DMS 273 (cell line): ENCODE data around the gene PTPRN2.
"Not testable (repeated sequence)": the region's sequence is repeated elsewhere in the genome, so short reads cannot be mapped to it uniquely, and the experiment has no call there.

Source experiments
- DNase-seq: peaks from one replicate; lab custom pipeline; 2025; ENCODE audit not compliant: unreplicated experiment; lab: John Stamatoyannopoulos, UW

PTPRN2 gene

DNA sequence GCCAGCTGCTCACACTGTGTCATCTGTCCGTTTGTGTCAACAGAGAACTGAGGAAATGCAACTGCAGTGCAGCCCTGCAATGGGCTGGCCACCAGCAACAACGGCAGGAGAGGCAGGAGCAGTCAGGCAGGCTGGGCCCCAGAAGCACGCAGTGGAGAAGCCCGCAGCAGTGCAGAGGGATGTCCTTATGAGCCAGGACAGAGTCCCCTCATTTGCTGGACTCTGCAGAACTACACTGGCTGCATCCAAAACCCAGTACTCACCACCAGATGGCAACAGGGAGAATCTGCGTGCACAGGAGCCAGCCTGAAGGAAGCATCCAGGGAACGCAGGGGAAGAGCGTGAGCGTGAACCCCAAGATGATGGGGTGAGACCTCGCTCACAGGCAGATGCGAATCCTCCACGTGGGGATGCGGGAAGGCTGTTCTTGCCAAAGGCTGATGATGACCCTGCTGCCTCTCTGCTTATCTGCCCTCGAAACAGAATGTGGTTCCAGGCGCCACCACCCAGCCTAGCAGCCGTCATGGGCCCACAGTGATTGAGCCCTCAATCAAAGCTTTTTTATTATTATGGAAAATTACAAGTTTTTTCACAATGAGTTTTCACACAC, 232.1 kb downstream of the PTPRN2 start:
- peak; percentile 57 for DNase-seq

DNA sequence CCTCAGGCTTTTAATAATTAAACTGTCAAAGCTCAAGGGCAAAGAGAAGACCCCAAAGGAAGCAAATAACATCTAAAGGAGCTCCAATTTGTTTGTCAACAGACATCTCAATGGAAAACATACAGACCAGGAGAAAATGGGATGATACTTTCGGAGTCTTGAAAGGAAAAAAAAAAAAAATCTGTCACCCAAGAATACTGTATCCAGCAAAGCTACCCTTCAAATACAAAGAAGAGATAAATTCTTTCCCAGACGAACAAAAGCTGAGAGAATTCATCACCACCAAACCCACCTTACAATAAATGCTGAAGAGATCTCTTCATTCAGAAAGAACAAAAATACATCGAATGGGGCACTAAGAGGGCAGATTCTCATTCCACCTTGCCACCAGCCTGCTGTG, 232.8 kb downstream of the PTPRN2 start:
- DNase-seq: no peak

DNA sequence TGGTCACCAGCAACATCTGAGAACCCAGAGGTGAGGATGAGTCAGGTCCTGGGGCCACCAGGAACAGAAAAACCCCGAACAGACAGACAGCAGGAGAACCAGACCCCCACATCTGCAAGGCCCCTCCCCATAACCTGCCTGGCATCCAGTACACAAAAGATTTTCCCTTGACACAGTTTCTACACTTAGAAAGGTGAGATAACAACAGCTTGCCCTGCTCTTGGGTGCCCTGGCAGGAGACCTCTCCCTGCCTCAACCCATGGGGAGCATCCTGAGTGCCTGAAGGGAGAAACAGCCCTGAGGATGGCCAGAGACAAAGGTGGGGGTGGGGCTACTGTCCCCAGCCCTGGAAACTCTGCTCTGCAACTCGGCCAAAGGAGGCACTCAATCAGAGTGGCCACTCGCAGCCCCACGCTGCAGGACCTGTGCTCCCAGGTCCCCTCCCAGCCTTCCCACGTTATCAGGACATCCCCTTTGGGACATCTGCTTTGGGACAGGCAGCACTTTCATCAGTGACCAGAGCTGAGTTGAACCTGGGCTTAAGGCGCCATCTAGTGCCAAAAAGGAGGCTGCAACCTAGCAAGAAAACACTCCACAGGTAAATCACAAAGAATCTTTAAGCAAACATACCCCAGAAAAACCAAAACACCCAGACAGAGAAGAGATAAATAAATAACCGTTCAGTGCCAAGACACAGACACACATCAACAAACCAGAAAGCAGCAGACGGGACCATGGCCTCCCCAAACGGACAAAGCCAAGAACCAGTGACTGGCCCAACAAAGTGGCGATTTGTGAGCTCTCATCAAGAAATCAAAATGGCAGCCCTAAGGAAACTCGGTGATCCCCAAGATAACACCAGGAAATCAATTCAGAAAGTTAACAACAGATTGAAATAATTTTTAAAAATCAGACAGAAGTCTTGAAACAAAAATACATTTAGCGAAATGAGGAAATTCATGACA, 233.7 kb downstream of the PTPRN2 start:
- peak; percentile 73 for DNase-seq

DNA sequence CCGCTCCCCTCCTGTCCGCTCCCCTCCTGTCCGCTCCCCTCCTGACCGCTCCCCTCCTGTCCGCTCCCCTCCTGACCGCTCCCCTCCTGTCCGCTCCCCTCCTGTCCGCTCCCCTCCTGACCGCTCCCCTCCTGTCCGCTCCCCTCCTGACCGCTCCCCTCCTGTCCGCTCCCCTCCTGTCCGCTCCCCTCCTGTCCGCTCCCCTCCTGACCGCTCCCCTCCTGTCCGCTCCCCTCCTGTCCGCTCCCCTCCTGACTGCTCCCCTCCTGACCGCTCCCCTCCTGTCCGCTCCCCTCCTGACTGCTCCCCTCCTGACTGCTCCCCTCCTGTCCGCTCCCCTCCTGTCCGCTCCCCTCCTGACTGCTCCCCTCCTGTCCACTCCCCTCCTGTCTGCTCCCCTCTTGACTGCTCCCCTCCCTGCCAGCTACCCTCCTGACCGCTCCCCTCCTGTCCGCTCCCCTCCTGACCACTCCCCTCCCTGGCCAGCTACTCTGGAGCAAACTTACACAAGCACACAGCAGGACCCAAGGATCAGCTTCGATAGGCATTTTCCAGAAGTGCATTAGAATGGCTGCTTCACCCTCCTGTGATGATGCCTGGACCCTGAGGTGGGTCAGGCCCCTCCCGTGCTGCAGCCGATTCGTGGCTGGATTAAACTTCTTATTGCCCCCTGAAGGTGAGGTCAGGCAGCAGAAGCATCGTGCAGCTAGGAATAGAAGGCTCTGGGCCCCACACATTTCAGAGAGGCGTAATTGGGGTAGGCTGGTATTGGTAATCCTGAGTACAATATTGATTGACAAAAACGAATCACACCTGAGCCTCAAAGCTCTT, 235.5 kb downstream of the PTPRN2 start:
- DNase-seq: not testable (repeated sequence)

DNA sequence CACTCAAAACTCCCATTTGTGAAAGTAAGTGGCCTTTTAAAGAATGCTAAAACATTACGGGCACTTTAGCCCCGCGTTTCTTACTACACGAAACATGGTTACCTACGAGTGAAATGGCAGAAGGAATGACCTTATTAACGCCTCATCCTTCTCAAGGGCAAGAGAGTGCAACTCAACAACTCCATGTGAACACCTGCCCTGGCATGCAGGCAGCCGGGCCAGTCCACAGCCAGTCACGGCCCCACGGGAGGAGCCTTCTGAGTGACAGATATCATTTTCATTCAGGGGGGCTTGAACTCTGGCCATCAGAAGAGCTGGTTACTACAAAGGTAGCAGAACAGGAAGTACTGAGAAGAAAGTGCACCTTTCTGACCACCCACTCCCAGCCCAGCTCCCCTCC, 236.1 kb downstream of the PTPRN2 start:
- DNase-seq: no peak

DNA sequence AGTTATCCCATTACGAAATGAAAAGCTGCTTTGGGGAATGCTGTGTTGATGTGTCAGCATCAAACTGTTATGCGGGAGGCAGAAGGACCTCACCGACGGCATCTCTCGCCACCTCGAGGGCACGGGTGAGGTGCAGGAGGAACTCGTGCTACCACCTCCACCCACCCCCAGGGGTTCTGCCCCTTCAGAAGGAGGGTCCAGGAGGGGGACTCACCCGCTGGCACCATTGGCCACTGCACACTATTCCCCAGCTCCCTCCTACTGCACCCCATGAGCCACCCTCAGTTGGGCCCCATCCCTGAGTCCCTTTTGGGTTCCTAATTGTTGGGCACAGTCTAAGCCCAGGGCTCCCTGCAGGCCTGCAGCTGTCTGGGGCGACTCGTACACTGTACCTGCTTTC, 236.6 kb downstream of the PTPRN2 start:
- DNase-seq: no peak

DNA sequence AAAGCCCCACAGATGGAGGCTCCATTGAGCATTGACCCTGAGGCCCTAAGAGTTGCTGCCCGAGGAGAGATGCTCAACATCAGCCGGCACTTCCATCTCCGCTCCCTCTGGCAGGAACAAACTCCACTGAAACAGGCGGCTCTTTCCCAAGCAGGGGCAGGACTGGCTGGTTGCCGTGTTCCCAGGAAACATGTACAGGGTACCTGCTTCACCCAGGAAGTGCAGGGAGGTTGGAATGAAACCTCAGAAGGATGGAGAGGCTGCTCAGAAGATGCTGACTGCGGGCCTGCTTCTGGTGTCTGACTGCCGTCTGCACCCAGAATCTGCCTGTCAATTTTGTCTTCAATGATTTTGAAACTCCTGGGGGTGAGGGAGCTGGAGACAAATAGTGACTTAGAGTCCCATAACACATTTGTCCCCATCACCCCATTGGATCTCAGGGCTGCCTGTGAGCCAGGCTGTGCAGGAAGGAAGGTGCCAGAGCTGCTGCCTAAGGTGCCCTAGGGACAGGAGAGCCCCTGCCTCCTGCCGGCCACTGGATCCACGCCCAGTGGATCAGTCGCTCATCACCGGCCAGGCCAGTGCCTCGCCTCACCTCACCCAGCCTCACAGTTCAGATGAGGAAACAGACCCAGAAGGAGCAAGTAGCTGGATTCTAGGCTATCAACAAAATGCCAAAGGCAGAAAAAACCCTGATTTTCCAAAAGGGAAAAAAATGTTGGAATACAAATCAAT, 237.3 kb downstream of the PTPRN2 start:
- DNase-seq: no peak

DNA sequence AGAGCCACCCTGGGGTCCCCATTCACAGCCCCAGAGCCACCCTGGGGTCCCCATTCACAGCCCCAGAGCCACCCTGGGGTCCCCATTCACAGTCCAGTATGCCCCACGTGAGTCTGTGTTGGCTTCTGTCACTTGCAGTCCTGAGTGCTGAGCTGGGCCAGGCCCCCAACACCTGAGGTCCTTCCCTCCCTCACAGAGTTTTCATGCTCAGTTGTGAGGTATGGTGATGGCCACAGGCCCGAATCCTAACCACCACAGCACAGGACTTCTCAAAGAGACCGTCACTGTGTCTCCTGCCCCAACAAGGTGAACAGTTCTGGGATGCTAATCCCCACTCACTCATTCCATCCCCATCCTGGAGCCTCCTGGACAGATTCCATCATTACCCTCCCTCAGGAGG, 239.2 kb downstream of the PTPRN2 start:
- DNase-seq: no peak

DNA sequence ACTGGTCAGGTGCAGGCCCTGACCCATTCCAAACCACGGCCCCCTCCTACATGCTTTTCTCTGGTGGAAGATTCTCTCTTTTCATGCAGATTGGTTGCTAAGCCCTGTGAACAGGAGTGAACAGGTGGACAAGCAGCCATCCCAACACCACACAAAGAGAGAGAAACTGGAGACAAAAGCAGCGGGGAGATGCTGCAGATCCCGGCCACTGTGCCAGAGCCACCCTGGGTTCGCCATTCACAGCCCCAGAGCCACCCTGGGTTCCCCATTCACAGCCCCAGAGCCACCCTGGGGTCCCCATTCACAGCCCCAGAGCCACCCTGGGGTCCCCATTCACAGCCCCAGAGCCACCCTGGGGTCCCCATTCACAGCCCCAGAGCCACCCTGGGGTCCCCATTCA, 239.6 kb downstream of the PTPRN2 start:
- not testable (repeated sequence) for DNase-seq

DNA sequence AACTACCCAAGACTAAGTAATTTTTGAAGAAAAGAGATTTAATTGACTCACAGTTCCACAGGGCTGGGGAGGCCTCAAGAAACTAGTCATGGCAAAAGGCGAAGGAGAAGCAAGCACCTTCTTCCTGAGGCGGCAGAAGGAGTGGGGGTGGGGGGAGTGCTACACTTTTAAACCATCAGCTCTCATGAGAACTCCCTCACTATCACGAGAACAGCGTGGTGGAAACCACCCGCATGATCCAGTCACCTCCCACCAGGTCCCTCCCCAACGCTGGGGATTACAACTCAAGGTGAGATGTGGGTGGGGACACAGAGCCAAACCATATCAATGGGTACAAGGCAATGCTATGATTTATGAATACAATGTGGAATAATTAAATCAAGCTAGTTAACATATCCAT, 241.9 kb downstream of the PTPRN2 start:
- DNase-seq: no peak

DNA sequence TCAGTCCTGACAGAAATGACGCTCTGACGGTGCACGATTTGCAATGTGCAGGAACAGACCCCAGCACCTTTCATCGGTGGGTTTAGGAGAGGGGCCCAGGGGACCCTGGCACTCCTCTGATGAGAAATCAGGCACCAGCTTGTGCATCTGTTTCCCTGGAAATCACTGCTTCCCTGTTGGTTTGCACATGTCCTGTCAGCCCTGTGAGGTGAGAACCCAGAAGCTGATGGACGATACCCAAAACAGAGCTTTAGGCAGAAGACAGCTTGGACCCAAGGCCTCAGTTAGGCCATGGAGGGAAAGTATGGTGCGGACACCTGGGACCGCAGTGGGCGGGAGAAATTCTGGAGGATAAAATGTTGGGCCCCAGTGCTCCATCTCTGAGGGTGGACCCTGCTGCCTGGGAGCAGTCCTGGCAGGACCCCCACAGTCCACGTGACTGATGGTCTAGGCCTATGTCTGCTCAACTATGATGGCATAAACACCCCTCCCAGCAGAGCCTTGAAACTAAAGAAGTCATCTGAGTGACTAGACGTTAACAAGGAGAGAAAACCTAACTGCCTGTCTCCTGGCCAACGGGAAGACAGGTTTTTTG, 242.8 kb downstream of the PTPRN2 start:
- DNase-seq: no peak

DNA sequence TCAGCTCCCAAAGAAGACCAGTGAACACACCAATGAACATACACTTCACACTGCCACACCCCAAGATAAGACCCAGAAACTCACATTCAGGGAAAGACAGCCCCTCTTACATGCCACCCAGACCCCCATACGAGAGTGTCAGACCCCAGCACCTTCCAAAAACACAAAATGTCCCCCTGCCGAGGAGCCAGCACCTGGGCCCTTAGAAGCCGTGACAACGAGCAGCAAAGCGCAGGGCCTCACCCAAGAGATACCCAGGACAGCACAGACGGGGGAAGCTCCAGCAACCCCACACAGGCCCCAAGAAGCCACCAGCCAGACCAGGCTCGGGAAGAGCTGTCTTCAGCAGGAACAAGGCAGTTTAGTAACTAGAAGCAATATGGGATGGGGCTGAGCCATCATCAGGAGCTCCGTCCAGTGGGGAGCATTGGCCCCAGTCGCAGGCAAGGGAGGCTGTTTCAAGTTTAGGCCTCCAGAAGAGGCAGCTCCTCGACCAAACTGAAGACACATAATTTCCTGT, 243.6 kb downstream of the PTPRN2 start:
- no peak for DNase-seq

DNA sequence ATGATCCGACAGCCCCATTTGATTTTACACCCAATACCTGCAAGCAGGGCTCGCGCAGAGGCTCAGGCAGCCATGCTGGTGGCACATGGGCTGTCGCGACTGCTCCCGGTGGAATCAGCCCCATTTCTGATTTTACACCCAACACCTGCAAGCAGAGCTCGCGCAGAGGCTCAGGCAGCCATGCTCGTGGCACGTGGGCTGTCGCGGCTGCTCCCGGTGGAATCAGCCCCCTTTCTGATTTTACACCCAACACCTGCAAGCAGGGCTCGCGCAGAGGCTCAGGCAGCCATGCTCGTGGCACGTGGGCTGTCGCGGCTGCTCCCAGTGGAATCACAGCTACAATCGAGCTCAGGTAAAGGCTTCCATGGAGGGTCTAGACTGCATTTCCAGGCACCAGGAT, 244.1 kb downstream of the PTPRN2 start:
- DNase-seq: no peak

DNA sequence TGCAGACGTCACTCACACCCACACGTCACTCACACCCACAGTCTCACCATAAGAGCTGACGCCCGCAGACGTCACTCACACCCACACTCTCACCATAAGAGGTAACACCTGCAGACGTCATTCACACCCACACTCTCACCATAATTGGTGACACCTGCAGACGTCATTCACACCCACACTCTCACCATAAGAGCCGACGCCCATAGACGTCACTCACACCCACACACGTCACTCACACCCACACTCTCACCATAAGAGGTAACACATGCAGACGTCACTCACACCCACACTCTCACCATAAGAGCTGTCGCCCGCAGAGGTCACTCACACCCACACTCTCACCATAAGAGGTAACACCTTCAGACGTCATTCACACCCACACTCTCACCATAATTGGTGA, 246.5 kb downstream of the PTPRN2 start:
- not testable (repeated sequence) for DNase-seq

DNA sequence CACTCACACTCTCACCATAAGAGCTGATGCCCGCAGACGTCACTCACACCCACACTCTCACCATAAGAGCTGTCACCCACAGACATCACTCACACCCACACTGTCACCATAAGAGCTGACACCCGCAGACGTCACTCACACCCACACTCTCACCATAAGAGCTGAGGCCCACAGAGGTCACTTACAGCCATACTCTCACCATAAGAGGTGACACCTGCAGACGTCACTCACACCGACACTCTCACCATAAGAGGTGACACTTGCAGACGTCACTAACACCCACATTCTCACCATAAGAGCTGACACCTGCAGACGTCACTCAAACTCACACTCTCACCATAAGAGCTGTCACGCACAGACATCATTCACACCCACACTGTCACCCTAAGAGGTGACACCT, 250.7 kb downstream of the PTPRN2 start:
- not testable (repeated sequence) for DNase-seq

DNA sequence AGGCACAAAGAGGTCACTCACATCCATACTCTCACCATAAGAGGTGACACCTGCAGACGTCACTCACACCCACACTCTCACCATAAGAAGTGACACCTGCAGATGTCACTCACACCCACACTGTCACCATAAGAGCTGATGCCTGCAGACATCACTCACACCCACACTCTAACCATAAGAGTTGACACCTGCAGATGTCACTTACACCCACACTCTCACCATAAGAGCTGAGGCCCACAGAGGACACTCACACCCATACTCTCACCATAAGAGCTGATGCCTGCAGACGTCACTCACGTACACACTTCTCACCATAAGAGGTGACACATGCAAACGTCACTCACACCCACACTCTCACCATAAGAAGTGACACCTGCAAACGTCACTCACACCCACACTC, 255.1 kb downstream of the PTPRN2 start:
- DNase-seq: not testable (repeated sequence)

DNA sequence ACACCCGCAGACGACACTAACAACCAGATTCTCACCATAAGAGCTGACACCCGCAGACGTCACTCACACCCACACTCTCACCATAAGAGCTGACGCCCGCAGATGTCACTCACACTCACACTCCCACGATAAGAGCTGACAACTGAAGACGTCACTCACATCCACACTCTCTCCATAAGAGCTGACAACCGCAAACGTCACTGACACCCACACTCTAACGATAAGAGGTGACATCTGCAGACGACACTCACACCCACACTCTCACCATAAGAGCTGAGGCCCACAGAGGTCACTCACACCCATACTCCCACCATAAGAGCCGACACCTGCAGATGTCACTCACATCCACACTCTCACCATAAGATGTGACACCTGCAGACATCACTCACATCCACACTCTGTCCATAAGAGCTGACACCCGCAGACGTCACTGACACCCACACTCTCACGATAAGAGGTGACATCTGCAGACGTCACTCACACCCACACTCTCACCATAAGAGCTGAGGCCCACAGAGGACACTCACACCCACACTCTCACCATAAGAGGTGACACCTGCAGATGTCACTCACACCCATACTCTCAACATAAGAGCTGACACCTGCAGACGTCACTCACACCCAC, 255.7 kb downstream of the PTPRN2 start:
- DNase-seq: not testable (repeated sequence)

DNA sequence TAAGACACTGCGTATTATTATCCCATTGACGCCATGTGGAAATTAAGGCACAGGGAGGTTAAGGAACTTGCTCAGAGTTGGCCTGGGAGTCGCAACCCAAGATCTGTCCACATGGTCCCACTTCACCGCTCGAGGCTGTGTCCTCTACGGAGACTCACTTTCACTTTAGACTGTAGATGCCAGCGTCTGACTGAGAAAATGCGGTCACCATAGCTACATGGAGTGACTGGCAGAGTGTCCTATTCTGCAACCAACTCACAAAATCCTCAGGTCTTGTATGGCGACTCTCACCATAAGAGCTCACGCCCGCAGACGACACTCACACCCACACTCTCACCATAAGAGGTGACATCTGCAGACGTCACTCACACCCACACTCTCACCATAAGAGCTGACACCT, 257.9 kb downstream of the PTPRN2 start:
- DNase-seq: no peak

DNA sequence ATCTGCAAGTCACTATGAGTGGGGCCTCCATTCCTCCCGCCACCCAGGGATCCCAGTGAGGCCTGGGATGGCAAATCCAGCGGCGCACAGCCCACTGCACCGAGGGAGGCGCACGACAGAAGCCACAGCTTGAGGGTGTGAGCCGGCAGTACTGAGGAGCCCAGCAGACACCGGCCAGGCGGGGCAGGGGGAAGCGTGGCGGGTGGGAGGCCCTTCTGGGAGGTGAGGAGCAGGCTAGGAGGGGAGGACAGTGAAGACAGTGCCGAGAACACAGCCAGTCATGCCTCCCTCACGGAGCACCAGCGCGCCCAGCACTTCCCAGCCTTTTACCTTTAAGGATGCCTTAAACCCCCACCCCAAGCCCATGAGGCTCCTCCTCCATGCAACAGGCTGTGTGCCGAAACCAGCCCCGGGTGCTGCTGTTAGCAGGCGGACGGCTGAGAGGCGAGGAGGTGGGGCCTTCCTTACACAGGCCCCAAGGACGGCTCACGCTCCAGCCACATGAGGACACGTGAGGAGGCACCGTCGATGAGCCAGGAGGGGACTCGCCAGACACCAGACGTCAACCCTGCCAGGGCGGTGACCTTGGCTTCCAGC, 258.5 kb downstream of the PTPRN2 start:
- no peak for DNase-seq
